Colonic mucosa (tissue), 4 donors: ENCODE results near the gene TCF15. TPM values are rescaled to one million over a fixed set of nuclear protein-coding genes. Genes with fewer than 3 reads are reported as not detected.
"Not testable (repeated sequence)": the region's sequence is repeated elsewhere in the genome, so short reads cannot be mapped to it uniquely, and the experiment has no call there.

Source experiments
- DNase-seq: peaks from one replicate; pipeline ENCODE4 v3.0.0-alpha.2; 2020
- H3K27ac ChIP-seq: fragments of 200-600 bp; one replicate; pipeline ENCODE4 v1.8.0; 2021
- H3K27me3 ChIP-seq: fragments of 200-600 bp; one replicate; pipeline ENCODE4 v1.8.0; 2021
- H3K36me3 ChIP-seq: fragments of 200-600 bp; one replicate; pipeline ENCODE4 v1.8.0; 2021
- H3K4me1 ChIP-seq: fragments of 200-600 bp; one replicate; pipeline ENCODE4 v1.8.0; 2021; ENCODE audit warnings: mild to moderate bottlenecking
- H3K4me3 ChIP-seq: fragments of 200-600 bp; one replicate; pipeline ENCODE4 v1.8.0; 2021
- H3K9ac ChIP-seq, 2 donors: one replicate each; pipeline ENCODE4 v1.7.0; 2013; ENCODE audit warnings: control low read depth in 2 of 2, low read depth in 2 of 2, low read length in 2 of 2
- H3K9me3 ChIP-seq: fragments of 200-600 bp; one replicate; pipeline ENCODE4 v1.8.0; 2021
- intact Hi-C: fragments of 100-400 bp; cut with DNase I; formaldehyde crosslinking; loops from one replicate; pipeline ENCODE4 v1.14.1; 2022
- total RNA-seq, 2 donors: library from RNA; stranded (reverse); fragmentation: NEBNext Ultra II Directional in 1 of 2; extraction: Animal tissue kit (Norgen Biotek cat#: 25700) in 1 of 2; gene quantifications; one replicate each; pipeline ENCODE4 v1.2.1, GENCODE V29; 2021
- TF ChIP-seq, protein P1 (sequence below): fragments of 200-600 bp; IDR thresholded peaks from one replicate; pipeline ENCODE4 v1.8.0; 2022; ENCODE audit warnings: antibody characterized with exemption, mild to moderate bottlenecking
- donor health status: healthy.
- donor health status: DM: no; HTN: no; CAD: no.
- donor health status: DM: no; HTN: no; CAD: no.

The TCF15 gene
- total RNA-seq, 2 donors from 2014 or later: 0.16 to 0.22 TPM

DNA sequence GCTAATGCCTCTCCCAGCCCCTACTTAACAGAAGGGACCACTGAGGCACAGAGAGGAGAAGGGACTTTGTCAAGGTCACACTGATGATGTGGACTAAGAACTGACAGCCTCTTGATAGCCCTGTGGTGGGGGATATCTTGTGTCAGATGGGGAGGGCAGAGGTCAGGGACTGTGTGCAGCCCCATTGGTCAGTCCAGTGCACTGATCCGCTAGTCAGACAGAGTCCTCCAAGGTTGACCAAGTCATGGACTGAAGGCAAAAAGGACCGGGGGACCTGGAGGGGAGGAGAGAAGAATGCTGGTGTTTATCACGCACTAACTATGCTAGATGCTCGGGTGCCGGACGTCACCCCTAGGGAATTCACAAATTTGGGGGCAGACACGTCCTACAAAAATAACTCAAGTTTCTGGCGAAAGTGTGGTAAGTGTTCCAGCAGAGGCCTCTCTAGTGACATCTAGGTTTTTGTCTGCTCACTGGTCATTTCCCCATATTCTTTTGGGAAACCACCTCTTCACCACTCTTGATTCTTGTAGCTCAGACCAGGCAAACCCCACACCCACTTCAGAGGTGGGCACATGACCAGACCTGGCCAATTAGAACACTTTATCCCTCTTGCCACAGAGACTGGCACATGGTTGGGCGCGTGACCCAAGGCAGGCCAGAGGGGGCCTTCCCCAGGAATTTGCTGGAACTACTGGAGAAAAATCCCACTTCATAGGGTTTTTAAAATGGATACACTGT is 21.0 kb downstream of the TCF15 start:
- Histone ChIP-seq H3K9me3 (no peaks in the 10 kb centered on the region), H3K27me3 (no peaks in the 10 kb centered on the region), H3K36me3 (no peaks in the 10 kb centered on the region), H3K27ac (no peak overlapping the region), H3K9ac (no peak overlapping the region), H3K4me1 (no peaks in the 10 kb centered on the region), H3K4me3 (no peak overlapping the region)
- intact Hi-C loops: no loop called here
- TF ChIP-seq, protein P1, sequence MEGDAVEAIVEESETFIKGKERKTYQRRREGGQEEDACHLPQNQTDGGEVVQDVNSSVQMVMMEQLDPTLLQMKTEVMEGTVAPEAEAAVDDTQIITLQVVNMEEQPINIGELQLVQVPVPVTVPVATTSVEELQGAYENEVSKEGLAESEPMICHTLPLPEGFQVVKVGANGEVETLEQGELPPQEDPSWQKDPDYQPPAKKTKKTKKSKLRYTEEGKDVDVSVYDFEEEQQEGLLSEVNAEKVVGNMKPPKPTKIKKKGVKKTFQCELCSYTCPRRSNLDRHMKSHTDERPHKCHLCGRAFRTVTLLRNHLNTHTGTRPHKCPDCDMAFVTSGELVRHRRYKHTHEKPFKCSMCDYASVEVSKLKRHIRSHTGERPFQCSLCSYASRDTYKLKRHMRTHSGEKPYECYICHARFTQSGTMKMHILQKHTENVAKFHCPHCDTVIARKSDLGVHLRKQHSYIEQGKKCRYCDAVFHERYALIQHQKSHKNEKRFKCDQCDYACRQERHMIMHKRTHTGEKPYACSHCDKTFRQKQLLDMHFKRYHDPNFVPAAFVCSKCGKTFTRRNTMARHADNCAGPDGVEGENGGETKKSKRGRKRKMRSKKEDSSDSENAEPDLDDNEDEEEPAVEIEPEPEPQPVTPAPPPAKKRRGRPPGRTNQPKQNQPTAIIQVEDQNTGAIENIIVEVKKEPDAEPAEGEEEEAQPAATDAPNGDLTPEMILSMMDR: no peak
- no peak for DNase-seq

DNA sequence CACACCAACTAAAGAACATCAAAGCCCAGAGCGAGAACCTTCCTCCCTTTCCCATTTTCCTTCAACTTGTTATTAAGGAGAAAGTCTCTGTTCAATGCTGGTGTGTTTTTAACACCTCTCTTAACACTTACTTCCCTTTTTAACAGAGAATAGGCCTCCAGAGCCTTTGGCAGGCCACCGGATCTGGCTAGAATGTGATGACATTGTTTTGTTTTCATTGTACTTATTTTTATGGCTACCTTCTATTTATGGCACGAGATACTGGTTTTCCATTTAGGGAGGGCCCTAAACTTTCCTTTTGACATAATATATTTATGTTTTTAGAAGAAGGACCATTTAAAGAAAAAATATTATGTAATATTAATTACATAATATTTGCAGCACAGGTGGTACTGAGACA is 21.6 kb downstream of the TCF15 start:
- no peaks in the 10 kb centered on the region for H3K36me3 ChIP-seq
- no peak overlapping the region for H3K9ac ChIP-seq
- intact Hi-C loops: no loop called here
- H3K9me3 ChIP-seq: no peaks in the 10 kb centered on the region
- H3K4me3 ChIP-seq: no peak overlapping the region
- no peaks in the 10 kb centered on the region for H3K4me1 ChIP-seq
- H3K27ac ChIP-seq: no peak overlapping the region
- H3K27me3 ChIP-seq: no peaks in the 10 kb centered on the region
- no peak for DNase-seq
- TF ChIP-seq, protein P1: no peak

DNA sequence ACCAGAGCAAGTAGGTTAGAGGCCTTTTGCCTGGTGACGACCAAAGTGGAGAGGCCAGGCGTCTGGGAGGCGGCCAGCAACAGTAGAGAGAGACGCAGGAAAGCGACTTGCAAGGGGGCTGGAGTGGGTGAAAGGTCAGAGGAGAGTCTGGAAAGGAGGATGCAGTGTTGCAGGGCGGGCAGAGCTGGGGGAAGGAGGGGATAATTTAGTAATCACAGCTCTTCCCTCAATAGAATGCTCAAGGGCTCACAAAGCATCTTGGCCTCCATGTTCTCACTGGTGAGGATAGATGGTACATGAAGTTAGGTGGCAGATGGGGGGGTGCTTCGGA is 25.2 kb downstream of the TCF15 start:
- no peak overlapping the region for H3K9ac ChIP-seq
- intact Hi-C loops: no loop called here
- H3K27ac ChIP-seq: no peak overlapping the region
- H3K9me3 ChIP-seq: no peaks in the 10 kb centered on the region
- DNase-seq: no peak
- H3K4me3 ChIP-seq: no peak overlapping the region
- no peaks in the 10 kb centered on the region for H3K27me3 ChIP-seq
- TF ChIP-seq, protein P1: no peak
- H3K4me1 ChIP-seq: no peaks in the 10 kb centered on the region
- no peaks in the 10 kb centered on the region for H3K36me3 ChIP-seq

DNA sequence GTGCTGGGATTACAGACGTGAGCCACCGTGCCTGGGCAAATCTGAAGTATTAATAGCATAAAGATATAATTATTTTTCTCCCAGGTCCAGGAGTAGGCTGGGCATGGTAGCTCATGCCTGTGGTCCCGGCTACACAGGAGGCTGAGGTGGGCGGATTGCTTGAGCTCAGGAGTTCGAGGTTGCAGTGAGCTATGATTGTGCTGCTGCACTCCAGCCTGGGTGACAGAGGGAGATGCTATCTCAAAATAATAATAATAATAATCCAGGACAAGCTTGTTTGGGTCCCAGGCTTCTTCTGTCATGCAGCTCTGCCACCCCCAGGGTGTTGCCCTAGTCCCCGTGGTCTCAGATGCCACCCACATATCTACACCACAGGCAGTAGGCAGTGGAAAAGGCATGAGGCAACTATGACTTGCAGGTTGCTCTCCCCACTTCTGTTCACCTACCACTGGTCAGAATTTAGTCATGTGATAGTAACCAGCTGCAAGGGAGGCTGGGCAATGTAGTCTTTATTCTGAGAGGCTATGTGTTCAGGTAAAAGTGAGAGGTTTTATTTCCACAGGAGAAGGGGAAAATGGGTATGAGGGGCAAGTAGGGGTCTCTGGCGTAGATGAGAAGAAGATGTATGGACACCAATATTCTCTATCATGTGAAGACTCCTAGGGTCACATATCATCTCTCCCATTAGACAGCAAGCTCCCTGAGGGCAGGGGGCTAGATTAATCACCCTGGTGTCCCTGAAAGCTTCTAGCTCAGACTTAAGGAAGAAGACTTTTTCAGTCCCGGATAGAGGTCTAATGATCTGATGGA is 25.7 kb downstream of the TCF15 start:
- intact Hi-C loops: no loop called here
- H3K36me3 ChIP-seq: no peaks in the 10 kb centered on the region

DNA sequence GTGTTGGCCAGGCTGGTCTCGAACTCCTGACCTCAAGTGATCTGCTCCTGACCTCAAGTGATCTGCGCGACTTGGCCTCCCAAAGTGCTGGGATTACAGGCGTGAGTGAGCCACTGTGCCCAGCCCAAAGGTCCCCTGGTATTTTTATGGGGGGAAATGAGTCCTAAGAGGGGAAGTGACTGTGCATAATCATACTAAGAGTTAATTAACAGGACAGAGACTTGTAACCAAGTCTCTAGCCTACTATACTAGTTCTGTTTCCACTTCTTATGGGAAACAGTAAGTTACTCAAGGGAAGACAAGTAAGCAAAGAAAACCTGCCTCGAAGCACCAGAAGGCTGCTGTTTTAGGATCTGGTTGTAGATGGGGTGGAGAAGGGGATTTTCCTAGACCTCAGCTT is 27.9 kb downstream of the TCF15 start:
- intact Hi-C loops: no loop called here
- TF ChIP-seq, protein P1: no peak
- no peaks in the 10 kb centered on the region for H3K9me3 ChIP-seq
- no peak overlapping the region for H3K4me3 ChIP-seq
- H3K27me3 ChIP-seq: no peaks in the 10 kb centered on the region
- no peak overlapping the region for H3K9ac ChIP-seq
- no peak for DNase-seq
- no peaks in the 10 kb centered on the region for H3K36me3 ChIP-seq
- no peak overlapping the region for H3K27ac ChIP-seq
- H3K4me1 ChIP-seq: no peaks in the 10 kb centered on the region

More for the DNA sequence above, 25.7 kb downstream of the TCF15 start:
- no peak overlapping the region for H3K9ac ChIP-seq
- no peaks in the 10 kb centered on the region for H3K4me1 ChIP-seq
- H3K27me3 ChIP-seq: no peaks in the 10 kb centered on the region
- TF ChIP-seq, protein P1: no peak
- H3K4me3 ChIP-seq: no peak overlapping the region
- no peak overlapping the region for H3K27ac ChIP-seq
- DNase-seq: no peak
- H3K9me3 ChIP-seq: no peaks in the 10 kb centered on the region

DNA sequence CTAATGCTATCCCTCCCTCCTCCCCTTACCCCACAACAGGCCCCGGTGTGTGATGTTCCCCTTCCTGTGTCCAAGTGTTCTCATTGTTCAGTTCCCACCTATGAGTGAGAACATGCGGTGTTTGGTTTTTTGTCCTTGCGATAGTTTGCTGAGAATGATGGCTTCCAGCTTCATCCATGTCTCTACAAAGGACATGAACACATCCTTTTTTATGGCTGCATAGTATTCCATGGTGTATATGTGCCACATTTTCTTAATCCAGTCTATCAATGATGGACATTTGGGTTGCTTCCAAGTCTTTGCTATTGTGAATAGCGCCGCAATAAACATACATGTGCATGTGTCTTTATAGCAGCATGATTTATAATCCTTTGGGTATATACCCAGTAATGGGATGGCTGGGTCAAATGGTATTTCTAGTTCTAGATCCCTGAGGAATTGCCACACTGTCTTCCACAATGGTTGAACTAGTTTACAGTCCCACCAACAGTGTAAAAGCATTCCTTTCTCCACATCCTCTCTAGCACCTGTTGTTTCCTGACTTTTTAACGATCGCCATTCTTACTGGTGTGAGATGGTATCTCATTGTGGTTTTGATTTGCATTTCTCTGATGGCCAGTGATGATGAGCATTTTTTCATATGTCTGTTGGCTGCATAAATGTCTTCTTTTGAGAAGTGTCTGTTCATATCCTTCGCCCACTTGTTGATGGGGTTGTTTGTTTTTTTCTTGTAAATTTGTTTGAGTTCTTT is 31.0 kb downstream of the TCF15 start:
- H3K27me3 ChIP-seq, H3K4me1 ChIP-seq, DNase-seq, H3K36me3 ChIP-seq, intact Hi-C loops, H3K27ac ChIP-seq, H3K9me3 ChIP-seq, H3K4me3 ChIP-seq, H3K9ac ChIP-seq: not testable (repeated sequence)
